Measurements from ENCODE around the gene STK11.

STK11 gene

DNA sequence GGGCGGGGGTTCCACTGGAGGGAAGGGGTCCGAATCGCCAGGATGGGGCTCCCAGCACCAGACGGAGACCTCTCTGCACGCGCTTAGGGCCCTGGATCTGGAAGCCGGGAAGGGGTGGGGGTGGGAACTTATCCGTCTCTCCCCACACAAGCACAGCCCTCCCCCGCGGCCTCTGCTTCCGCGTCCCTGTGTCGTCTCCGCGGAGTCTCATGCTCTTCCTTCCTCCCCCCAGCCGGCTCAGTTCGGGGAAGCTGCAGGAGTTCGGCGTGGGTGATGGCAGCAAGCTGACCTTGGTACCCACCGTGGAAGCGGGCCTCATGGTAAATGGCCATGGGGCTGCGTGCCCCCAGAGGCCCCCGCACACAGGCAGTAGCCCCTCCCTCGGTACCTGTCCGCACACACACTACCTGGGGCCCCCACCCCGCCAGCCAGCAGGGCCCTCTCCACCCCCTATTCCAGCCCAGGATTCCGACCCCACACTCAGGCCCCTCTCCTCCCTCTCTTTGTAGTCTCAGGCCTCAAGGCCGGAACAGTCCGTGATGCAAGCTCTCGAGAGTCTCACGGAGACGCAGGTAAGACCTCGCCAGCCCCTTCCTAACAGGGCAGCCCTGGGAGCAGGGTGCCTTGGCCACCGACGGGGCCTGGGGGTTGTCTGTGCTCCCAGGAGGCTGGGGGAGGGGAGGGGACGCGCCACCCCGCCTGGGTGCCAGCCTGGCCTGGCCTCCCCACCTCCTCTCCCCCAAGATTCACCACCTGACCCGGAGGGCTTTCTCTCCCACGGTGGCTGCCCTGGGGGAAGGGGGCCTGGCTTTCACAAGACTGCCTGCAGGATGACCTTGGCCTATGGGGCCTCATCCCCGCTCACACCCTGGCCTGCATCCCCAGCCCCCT lies 46.0 kb downstream of the STK11 start:
- peak in 2 of 4 experiments; percentile 42 to 46 for DNase-seq

DNA sequence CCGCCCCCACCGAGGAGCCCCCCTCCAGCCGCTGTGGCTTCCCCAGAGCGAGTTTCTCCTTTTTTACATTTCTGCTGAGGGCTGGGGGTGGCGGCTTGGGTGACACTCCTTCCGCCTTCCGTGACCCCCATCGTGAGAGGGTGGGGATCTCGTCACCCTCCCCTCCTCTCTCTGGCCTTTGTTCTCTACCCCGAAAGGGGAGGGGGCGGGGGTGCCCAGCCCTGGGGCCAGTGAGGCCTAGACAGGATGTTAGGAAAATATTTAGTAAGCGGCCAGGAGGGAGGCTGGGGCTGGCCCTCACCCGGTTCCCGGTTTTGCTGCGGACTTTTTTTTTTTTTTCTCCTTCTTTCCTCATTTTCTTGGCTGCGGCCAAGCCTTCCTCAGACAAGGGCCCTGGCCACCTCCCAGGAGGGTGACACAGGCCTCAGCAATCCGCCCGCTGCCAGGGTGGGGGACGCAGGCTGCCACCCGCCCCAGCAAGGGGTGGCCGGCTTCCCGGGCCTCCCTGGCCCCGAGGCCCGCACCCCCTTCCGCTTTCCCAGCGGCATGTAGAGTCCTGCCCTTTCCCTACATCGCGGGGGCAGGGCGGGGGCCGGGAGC lies 46.7 kb downstream of the STK11 start:
- DNase-seq: peak in 2 of 4 experiments; percentile 32 to 47

DNA sequence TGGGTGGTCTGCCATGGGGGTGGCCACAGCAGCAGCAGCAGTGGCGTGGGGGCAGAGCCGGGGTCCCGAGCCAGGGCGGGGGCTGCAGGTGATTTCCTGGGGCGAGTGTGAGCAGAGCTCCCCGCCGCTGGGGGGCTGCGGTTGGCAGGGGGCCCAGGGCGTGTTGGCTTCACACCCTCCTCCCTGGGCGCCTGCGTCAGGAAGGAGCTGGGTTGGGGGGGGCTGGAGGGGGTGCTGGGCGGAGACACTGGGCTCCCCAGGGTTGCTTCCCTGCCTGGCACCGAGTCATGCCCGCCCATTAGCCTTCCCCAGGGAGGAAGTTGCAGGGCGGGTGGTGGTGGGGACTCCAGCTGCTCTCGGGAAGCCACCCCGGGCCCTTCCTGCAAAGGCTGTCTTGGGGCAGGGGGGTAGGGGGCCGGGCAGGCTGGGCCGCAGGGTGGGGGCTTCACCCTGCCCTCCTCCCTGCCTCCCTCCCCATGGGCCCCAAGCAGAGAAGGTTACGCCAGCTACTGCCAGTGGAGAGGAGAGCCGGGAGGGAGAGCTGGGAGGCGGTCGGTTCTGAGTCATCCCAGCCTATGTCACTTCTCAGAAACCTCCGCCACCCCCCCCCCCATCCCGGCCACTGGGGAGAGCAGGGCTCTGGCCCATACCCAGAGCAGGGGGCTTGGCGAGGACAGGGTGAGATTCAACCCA lies 47.4 kb downstream of the STK11 start:
- DNase-seq: peak in 3 of 4 experiments; percentile 50 to 65 (median 60)

DNA sequence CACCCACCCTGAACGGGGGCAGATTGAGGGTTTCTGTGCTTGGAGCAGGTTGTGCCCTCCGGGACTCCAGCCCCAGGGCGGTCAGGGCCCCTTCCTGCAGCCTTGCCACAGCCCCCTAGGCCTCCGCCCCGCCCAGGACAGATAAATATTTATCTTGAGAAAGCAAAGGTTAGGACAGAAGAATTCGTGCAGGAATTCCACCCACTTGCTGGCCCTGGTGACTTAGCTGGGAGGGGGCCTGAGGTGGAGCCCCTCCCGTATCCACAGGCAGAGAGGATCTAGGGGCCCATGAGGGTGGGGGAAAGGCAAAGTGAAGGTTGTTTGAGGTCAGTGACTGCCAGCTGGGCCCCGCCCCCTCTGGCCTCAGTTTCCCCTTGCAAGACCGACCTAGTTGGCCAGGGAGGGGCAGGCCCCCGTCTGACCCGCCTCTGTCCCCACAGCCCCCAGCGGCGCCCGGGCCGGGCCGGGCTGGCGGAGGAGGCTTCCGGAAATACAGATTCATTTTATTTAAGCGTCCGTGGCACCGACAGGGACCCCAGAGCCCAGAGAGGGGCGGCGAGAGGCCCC lies 48.0 kb downstream of the STK11 start:
- no peak for DNase-seq

DNA sequence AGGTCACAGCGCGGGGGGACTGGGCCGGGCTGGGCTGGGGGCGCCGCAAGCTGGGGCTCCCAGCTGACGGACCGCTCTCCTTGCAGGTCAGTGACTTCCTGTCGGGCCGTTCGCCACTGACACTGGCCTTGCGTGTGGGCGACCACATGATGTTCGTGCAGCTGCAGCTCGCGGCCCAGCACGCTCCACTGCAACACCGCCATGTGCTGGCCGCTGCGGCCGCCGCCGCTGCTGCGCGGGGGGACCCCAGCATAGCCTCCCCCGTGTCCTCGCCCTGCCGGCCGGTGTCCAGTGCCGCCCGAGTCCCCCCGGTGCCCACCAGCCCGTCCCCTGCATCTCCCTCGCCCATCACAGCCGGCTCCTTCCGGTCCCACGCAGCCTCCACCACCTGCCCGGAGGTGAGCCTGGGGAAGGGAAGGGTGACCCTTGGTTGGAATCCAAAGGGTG lies 48.5 kb downstream of the STK11 start:
- no peak for DNase-seq

DNA sequence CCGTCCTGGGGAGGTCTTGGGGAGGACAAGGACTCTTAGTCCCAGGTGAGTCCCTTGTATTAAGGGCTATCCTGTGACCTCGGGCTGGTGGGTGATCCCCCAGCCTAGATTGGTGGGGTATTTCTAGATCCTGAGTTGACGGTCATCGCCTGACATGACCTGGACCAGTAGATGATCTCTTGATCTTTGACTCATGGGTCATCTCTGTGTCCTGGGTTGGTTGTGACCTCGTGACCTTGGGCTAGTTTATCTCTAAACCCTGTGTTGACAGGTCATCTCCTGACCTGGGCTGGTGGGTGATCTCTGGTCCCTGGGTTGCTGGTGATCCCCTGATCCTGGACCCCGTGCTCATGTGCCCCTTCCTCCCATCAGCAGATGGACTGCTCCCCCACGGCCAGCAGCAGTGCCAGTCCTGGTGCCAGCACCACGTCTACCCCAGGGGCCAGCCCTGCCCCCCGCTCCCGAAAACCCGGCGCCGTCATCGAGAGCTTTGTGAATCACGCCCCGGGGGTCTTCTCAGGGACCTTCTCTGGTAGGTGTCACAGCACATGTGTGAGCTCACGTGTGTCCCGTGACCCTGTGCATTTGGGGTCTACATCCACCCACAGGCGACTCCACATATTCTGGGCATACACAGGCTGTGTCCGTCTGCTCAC lies 49.1 kb downstream of the STK11 start:
- no peak for DNase-seq

DNA sequence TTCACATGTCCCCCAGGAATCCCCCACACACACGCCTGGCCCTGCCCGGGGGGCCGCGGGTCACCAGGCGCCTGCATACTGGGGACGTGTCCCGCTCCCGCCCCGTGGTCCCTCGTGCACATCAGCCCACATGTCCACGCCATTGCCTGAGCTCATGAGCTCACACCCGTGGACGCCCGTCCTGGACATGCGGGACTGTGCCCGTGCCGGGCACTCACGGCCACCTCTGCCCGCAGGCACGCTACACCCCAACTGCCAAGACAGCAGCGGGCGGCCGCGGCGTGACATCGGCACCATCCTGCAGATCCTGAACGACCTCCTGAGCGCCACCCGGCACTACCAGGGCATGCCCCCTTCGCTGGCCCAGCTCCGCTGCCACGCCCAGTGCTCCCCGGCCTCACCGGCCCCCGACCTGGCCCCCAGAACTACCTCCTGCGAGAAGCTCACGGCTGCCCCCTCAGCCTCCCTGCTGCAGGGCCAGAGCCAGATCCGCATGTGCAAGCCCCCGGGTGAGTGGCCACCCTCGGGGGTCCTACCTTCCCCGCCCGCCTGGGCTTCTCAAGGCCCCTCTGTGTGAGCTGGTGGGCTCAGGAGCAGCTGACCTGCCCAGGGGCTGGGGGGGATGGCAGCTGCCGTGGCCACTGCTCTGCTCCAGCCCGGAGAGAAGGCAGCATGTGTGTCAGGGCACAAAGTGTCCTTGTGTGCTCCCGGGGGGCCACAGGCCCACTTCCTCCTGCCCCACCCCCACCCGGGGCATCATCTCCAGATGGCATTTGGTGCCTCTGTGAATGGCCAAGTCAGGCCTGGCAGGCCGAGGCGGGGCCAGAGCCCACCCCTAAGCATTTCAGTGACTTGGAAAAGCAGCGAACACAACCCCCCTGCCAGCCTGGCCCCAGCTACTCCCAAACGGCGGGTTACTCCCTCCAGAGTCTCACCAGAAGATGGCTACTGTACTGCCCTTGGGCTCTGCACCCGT lies 49.9 kb downstream of the STK11 start:
- no peak for DNase-seq

DNA sequence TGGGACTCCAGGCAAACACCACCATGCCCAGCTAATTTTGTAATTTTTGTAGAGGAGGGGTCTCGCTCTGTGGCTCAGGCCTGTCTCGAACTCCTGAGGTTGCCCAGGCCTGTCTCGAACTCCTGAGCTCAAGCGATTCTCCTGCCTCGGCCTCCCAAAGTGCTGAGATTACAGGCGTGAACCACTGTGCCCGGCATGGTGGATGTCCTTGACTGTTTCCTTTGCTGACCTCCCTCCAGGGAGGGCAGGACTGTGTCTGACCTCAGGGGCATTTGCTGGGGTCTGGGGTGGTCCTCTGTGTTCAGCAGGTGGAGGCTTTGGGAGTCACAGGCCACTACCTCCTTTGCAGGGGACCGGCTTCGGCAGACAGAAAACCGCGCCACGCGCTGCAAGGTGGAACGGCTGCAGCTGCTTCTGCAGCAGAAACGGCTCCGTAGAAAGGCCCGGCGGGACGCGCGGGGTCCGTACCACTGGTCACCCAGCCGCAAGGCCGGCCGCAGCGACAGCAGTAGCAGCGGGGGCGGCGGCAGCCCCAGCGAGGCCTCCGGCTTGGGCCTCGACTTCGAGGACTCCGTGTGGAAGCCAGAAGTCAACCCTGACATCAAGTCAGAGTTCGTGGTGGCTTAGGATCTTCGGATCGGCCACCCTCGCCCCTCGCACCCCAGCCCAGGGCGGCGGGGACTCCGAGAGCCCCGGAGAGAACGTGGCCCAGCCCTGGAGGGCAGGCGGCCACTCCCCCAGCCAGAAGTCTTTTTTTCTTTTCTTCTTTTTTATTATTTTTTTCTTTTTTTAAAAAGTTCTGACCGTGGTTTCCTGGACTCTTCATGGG lies 51.3 kb downstream of the STK11 start:
- DNase-seq: no peak

DNA sequence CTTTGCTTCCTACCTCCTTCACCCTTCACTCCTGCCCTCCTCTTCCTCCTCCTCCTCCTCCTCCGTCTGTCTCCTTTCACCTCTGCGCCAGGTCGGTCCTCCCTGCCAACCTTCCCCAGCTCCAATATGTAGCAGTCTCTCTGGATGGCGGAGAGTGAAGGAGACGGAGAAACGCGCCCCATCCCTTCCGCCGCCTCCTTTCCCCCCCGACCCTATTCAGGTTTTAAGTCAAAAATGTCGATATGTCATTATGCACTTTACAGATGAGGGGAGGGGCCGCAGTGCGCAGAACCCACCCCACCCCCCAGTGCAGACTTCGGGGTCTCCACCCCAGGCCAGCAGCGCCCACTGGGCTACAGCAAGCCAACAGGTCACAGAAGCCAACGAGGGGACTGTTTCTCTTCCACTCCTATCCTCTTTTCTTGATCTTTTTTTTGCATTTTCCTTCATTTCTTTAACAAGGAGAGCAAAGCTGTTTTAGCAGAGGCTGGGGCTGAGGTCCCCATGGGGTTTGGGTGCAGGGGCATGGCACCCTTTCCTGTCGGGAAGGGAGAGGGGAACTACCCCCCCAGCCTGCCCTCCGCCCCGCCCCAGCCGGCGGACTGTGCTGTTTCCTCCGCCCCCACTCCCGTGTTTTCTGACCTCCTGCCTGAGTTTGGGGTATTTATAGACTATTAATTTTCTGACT lies 52.0 kb downstream of the STK11 start:
- DNase-seq: no peak

DNA sequence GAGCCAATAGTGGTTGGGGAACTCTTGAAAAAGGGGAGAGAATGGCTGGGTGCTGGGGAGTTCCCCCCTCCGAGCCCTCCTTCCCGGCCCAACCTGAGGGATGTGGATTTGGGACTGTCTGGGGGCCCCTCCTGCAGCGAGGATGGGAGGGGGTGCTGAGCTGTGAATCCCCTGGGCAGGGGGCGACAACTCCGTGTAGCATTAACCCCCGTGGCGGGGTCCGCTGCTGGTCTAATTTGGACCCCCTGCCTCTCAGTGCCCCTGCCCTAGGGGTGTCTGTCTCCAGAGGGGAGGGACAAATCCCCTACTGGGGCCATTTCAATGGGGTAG lies 52.5 kb downstream of the STK11 start:
- DNase-seq: no peak

DNA sequence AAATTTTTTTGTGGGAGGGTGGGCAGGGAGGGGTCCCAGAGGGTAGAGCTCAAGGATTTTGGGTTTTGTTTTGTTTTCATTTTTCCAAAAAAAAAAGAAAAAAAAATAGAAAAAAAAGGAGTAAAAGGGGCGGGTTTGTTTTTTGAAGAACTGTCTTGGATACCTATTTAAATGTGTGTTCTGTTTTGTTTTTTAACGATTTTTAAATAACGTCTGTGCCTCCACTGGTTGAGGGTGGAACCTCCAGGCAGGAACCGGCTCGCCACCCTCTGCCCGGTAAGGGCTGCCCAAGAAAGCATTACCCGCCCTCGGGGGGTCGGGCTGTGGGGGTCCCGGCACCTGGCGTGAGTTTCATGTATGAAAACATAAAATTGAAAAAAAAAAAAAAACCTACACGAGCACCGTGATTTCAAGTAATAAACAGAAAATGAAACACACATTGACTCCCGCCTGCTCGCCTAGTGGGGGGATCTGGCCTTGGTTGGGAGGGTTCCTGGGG lies 53.2 kb downstream of the STK11 start:
- DNase-seq: no peak

DNA sequence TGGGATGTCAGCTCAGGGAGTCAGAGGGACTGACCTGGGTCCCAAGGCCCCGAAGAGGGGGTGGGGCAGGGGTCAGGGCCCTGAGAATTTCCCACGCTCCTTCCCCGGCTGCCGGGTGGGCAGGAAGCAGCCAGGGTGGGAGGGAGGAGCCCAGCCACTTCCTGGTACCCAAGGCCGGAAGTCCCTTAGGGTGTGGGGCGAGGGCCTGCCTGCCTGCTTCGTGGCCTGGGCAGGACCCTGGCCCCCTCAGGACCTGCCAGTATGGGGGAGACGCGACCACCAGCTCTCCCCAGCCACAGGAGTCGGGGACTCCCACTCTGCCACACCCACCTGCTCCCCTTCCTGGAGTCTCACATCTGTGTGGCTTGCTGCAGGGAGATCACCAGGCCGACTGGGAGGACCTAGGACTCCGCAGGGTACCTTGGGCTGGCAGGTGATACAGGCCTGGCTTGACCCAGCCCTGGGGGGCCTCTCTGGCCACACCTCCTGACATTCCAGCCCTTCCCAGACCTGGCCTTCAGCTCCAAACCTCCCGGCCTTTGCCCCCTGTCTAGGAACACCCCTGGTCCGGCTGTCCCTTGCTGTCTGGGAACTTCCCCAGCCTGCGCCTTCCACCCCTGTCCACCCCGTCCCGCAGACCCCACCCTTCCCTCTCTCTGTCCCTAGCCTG lies 53.8 kb downstream of the STK11 start:
- DNase-seq: peak in 3 of 4 experiments; percentile 50 to 64 (median 52)

DNA sequence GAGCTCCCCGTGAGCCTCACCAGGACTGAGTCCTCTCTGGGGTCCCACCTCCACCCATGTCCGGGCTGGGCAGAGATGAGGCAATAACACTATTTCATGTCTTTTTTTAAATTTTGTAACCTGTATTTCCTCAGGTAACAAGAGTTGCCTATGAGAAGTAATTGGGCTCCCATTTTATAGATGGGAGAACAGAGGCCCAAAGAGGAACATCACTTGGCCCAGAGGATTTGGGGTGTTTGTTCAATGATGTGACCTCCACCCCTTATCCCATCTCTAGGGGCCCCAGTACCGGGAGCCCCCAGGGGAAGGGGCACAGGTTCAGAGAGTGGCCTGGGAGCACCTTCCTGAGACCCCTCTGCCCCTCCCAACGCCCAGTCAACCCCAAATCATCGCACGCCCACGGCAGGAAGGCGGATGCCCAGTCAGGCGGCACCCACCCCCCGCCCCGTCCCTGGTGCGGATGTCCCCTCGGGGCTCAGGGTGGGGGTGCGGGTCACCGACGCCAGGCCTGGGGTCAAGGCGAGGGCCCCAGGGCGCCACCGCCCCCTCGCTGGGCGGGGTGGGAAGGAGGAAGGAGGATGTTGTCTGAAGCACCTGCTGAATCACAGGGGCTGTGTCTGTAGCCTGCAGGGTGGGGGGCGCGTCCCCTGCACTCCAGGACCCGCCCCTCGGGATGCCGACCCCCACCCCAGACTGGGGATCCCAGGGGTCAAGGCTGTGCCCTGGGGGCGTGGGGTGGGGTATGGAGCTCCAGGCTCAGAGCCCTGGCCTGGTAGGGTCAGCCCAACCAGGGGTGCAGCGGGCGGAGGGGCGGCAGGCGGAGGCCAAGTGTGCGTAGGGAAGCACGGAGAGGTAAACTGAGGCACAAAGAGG lies 54.5 kb downstream of the STK11 start:
- DNase-seq: peak in 1 of 4 experiments; percentile 37

DNA sequence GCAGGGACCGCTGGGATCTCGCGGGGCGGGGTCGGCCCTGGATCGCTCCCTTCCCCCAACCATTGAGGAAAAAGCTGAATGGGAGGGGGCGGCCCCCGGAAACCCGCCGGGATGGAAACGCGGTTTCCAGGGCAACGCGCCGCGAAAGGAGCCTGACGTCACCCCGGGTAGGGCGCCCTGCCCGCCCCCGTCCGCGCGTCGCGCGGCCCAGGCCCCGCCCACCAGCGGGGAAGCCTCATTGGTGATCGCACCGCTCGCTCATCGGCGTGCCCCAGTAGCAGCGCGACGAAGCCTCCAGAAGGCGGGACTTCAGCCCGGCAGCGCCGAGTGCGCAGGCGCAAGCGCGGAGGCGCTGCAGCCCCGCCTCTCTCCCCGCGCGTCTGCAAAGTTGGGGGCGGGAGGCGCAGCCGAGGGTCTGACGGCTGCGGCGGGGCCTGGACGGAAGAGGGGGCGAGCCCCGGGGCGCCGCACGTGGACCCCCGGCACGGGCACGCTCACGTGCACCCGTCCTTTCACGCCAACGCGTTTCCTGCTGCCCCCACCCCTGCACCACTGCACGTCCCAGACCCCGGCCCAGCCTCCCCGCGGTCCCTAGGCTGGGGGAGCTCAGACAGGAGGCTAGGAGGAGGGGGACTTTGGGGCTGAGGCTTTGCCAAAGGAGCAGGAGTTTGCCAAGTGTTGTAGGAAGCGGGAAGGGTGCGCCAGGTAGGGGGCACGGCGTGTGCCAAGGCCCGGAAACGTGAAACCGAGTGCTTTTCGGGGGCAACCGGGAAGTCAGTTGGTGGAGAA lies 55.4 kb downstream of the STK11 start:
- peak; percentile 91 to 95 (median 94) for DNase-seq

DNA sequence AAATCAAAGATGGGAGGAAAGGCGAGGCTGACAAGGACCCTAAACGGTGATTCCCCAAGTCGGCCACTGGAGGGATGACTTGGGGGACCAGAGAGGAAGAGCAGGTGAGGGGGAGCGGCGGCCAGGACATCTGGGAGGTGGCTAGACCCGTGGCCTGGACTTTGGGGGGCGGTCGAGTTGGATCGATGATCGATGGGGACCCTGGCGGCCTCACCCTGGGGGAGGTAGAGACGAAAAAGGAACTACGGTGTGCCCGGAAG lies 55.9 kb downstream of the STK11 start:
- no peak for DNase-seq

DNA sequence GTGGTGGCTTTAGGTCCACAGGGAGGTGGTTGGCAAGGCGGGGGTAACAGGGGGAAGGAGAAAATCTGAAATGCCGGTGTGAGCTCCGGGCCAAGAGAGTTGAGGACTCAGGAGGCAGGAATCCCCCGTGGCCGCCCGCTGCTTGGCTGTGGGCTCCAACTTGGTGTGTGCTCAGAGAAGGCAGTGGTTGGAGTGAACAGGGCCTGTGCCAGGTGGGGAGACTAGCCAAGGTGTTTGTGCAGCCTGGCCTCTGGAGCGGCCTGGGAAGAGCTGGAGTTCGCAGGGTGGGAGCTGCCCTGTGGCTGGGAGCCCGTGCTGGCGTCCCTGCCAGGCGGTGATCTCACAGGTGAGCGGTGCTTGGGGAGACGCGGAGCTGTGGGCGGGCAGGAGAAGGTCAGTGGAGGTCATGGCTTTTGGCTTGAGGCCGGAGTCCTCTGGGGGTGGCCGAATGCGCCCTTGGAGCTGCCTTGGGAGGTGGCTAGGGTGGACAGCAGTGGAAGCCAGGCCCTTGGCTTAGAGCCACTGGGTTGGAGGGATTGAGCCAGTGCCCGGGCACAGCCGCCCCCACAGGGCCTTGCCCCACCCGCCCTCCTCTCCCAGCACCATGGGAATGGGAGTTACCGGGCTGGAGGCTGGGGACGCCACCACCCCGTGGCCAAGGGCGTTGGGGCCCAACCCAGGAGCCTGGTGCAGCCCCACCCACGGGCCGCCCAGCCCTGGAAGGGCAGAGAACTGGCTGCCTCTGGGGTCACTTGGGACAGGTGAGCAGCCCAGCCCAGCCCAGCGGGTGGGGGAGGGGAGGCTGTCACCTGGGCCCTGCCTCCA lies 56.4 kb downstream of the STK11 start:
- DNase-seq: no peak

DNA sequence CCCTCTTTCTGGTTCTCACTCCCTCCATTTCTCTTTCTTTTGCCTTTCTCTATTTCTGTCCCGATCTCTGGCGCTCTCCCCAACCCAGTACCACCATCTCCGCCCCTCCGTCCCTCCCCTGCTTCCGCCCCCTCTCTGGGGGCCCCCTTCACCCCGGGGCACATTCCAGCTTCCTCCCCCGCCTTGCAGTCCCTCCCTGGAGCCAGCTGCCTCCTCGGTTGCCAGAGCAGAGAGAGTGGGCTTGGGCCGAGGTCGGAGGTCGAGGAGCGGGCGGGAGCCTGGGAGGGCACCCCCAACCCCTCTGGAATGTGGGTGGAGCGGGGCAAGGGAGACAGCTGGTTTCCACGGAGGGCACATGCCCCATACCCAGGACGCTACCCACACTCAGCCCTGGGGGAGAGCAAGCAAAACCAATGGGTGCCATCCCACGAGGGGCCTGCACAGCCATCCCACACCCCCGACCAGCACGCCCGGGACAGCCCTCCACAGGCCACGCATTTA lies 57.1 kb downstream of the STK11 start:
- no peak for DNase-seq
